ENCODE measurements around the gene TBC1D2B.
A peak's percentile ranks its signal among the peaks of the same experiment; 100 is the strongest.

The TBC1D2B gene

DNA sequence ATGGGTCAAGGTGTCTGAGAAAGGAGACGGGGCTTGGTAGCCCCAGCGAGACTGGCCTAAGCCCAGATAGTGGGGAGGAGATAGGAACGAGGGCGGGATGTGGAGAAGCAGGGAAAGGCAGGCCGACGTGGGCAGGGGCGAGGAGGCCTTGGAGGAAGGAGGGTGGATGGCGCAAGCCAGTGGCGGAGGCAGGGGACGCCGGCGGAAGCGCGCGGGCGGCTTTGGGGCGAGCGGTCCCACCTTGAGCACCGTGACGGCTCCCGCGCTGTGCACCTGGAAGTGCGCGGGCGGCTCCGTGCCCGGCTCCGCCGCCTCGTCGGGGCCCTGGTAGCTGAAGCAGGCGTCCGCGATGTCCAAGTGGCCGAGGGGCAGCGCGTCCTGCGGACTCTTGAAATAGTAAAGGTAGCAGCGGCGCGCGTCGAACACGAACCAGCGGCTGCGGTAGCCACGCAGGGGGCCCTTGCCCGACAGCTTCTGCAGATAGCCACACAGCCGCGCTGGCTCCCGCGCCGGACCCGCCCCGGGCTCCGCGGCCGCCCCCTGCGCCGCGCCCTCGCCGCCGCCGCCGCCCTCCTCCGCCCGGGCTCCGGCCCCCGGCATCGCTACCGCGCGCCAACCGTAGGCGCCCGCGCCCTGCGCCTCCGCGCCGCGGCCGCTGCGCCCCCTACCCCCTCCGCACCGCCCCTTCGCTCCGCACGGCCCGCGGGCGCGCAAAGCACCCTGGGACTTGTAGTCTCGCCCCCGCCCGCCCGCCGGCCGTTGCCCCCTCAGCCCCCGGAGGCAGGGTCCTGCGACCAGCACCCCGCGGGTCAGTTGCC, at the start of gene TBC1D2B:
Gene TBC1D2B (minus strand): TSS at position 659 of the 818 bp plus-strand sequence. CDS start 59 bp downstream, at position 600.
- peak; percentile 51 to 64 (median 60) for DNase-seq (ENCODE audit: low read depth in 3 of 3)

- no peak for DNase-seq (ENCODE audit: low read depth in 3 of 3)
These were observed 47.8 kb upstream of the TBC1D2B start for GRCh38 chr15:78125267-78125666.

DNA sequence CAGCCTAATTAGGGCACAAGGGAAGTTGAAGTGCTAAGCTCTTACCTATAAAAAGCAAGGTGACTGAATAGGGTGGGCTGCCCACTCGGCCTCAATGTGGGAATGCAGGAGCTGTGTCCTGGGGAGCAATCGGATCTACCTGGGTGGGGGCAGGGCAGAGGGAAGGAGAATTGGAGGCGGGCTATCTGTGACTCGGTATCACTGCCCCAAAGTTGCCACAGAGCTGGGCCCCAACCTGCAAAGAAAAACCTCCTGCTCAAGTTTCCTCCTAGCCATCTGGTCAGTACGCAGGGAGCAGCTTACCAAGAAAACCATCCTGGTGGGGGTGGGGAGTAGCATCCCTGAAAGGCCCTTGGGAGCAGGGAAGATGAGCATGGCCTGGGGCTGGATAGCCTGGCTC, 43.0 kb upstream of the TBC1D2B start:
- no peak for DNase-seq (ENCODE audit: low read depth in 3 of 3)

GRCh38 chr15:78112551-78112950, 35.0 kb upstream of the TBC1D2B start:
- no peak for DNase-seq (ENCODE audit: low read depth in 3 of 3)

- DNase-seq (ENCODE audit: low read depth in 3 of 3), result no peak
These were observed 34.3 kb upstream of the TBC1D2B start for GRCh38 chr15:78111788-78112187.

- no peak for DNase-seq (ENCODE audit: low read depth in 3 of 3)
These were observed 33.5 kb upstream of the TBC1D2B start for GRCh38 chr15:78110916-78111475.

GRCh38 chr15:78110096-78110495, 32.6 kb upstream of the TBC1D2B start:
- no peak for DNase-seq (ENCODE audit: low read depth in 3 of 3)

GRCh38 chr15:78109156-78109555, 31.6 kb upstream of the TBC1D2B start:
- no peak for DNase-seq (ENCODE audit: low read depth in 3 of 3)

- peak; percentile 64 to 76 (median 76) for DNase-seq (ENCODE audit: low read depth in 3 of 3)
These were observed 31.0 kb upstream of the TBC1D2B start for GRCh38 chr15:78108300-78109084.

GRCh38 chr15:78107471-78107870, 30.0 kb upstream of the TBC1D2B start:
- no peak for DNase-seq (ENCODE audit: low read depth in 3 of 3)

DNA sequence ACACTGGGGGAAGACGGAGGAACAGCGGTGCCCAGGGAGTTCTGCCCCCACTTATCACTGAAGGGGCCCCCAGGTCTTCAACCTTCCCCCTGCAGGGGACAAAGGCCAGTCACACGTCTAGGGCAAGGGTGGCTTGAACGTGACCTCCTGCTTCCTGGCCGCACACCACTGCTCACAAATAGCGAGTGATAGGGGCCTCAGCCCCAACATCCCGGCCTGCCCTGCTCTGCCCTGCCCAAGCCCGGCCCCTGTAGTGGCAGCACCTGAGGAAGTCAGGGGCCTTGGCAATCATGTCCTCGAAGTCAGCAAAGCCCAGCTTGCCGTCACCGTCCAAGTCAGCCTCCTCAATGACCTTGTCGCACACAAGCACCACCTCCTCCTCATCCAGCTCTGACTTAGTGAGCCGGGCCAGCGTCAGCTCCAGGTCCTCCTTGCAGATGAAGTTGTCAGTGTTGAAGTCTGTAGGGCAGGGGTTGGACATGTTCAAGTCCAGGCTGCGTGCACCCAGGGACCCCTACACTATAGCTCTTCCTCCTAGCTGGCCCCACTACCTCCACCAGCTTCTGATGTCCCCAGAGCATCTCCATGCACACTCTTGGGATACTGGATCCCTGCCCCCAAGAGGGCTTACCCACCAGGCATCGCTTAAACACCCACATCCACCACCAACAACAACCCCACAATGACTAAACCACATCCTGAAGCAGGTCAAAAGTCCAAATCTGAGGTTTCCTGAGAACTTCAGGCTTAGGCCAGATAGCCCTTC, 28.1 kb upstream of the TBC1D2B start:
- DNase-seq (ENCODE audit: low read depth in 3 of 3), result no peak

DNA sequence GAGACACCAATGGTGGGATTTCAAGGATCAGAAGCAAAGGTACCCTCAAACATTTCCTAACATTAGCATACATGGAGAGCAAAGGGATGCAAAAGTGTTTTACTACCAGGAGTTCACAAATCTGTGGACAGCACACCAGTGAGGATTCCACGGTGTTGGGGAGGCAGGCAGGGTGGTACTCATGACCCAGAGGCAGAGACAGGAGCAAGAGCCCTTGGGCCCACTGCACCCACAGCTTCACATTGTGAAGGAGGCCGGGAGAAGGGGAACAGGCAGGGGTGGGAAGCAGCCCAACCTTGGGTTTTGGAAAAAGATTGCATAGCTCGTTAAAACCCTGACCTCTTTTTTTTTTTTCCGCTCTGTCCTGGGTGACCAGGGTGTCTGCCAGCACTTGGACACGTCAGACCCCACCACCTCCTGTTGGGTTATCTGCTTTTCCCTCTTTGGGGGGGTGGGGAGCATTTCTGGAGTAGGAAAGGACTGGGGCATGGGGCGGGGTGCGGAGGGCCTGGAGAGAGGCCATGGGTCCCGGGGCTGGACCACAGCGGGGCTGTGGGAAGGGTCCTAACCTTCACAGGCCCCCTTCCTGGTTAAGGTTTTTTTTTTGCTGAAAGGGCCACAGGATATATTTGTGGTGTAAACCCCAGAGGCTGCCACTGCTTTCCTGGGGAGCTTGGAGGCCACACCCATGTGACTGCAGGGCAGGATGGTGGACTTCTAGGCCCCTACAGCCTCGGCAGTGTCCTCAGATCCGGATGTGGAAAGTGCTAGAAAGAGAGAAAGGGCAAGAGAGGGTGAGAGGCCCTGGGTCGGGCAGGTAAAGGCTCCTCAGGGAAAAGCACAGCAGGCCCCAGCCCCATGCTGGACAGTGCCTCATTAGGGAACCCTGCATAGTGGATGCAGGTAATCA, 27.3 kb upstream of the TBC1D2B start:
- DNase-seq (ENCODE audit: low read depth in 3 of 3), result no peak

GRCh38 chr15:78104119-78104479, 26.6 kb upstream of the TBC1D2B start:
- DNase-seq (ENCODE audit: low read depth in 3 of 3), result no peak

DNA sequence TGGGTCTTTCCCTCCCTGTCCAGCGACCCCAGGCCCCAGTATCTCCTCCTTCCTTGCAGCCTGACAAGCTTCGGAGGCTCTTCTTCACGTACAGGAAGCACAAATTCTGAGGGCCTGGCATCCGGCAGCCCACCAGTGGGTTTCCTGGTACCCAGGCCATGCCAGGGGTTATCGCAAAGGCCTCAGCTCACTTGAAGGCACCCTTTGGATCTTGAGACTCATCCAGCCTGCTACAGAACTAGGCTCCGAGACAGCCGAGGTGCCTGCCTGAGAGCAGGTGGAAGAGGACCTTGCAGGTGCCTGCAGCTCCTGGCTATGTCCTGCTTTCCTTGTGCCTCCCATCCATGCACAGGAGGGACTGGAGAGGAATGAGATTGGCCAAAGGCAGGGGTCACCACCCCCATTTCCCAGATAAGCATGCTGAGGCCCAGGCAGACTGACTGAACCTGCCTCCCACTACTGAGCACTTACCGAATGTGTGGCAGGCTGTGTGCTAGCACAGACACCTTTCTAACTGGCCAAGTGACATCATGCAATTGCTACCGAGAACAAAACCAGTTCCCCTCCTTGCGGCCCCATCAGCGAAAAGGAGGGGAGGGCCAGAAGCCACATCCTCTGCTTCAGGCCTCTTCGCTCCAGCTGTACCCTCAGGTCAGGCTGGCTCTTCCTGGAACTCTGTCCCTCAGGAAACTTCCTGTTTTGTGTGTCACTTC, 26.1 kb upstream of the TBC1D2B start:
- DNase-seq (ENCODE audit: low read depth in 3 of 3), result peak in 1 of 3 experiments; percentile 32

DNA sequence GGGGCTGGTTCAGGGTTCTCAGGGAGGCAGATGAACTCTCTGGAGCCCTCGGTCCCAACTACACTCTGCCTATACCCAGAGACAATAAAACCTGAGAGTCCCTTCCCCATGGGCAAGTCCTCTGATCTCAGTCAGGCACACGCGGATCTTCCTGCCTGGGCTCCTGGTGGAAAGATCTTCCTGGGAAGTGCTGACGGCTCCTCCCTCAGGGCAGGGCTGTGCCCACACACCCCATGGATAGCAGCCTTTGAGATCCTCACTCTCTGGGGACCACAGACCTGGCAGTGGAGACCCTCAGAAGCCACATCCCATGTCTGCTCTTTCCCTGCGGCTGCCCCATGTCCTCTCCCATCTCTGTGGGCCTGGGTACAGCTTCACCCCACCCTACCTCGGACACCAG, 25.2 kb upstream of the TBC1D2B start:
- no peak for DNase-seq (ENCODE audit: low read depth in 3 of 3)

DNA sequence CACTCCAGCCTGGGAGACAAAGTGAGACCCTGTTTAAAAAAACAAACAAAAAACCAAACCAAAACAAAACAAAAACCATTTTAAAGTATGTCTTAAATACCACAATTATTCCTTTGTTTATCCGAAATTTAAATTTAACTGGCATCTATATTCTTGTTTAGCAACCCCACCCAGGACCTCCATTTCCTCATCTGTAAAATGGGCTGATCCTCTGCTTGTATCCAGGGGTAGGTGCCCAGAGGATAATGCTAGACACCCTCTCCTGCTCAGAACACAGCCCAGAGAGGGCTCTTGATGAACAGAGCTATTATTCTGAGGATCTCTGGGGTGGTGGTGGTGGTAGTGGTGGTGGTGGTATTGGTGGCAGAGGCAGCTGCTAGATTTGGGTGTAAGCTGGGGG, 24.7 kb upstream of the TBC1D2B start:
- no peak for DNase-seq (ENCODE audit: low read depth in 3 of 3)

GRCh38 chr15:78101423-78102105, 24.1 kb upstream of the TBC1D2B start:
- no peak for DNase-seq (ENCODE audit: low read depth in 3 of 3)

DNA sequence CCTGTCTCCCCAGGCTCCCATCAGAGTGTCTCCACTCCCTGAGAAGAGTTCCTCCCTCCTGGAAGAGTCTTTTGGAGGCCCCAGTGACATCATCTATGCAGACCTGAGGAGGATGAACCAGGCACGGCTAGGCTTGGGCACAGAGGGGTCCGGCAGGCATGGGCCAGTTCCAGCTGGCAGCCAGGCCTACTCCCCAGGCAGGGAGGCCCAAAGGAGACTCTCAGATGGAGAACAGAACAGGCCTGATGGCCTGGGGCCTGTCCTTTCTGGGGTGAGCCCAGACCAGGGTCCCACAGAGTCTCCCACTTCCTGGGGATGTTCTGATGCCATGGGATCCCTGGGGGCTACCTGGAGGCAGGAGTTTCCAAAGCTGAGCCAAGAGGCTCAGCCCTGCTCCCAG, 23.4 kb upstream of the TBC1D2B start:
- DNase-seq (ENCODE audit: low read depth in 3 of 3), result no peak

DNA sequence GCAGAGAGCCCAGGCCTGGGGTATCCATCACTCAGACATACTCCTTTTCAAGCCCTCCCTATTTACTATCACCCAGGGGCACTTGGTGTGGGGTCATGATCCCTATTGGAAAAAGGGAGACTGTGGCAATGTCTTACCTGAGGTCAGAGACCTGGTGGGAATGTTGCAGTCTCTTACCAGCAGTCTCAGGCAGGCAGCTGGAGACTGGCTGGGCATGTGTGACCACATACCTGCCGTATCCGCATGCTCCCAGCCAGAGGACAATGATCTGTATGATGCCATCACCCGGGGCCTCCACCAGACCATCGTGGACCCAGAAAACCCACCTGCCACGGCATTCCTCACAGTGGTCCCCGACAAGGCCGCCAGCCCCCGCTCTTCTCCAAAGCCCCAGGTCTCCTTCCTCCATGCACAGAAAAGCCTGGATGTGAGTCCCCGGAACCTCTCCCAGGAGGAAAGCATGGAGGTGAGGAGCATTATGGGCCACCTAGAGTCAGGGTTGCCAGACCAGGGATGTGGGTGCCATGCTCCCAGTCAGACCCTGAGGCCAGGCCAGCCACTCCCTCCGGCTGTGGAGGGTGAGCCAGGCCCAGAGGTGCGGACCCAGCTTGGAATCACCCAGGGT, 20.7 kb upstream of the TBC1D2B start:
- no peak for DNase-seq (ENCODE audit: low read depth in 3 of 3)
